ENCODE measurements around the gene FCAMR.
"Not testable (repeated sequence)": the region's sequence is repeated elsewhere in the genome, so short reads cannot be mapped to it uniquely, and the experiment has no call there.

The FCAMR gene

GRCh38 chr1:206930210-206930798, 40.0 kb downstream of the FCAMR start:
- Histone ChIP-seq H3K27me3 (ENCODE audit: control insufficient read depth, insufficient read depth, low read length) (no peaks in the 10 kb centered on the region), H3K4me1 (no peaks in the 10 kb centered on the region), H3K36me3 (ENCODE audit: control insufficient read depth, insufficient read depth, low read length) (no peaks in the 10 kb centered on the region), H3K79me2 (no peaks in the 10 kb centered on the region), H3K9me3 (ENCODE audit: control insufficient read depth, low read length) (no peaks in the 10 kb centered on the region), H3K4me2 (ENCODE audit: low read length) (no peak overlapping the region), H3K9ac (no peak overlapping the region), H3K4me3 (ENCODE audit: low read depth, low read length) (no peak overlapping the region), H2AFZ (no peak overlapping the region), H3K27ac (no peak overlapping the region)
- no peak for TF ChIP-seq CTCF (IDR thresholded peaks at IDR 0.05)

GRCh38 chr1:206929524-206929923, 40.7 kb downstream of the FCAMR start:
- no peak overlapping the region for H3K4me3 ChIP-seq (ENCODE audit: low read depth, low read length)
- H3K4me2 ChIP-seq (ENCODE audit: low read length): no peak overlapping the region
- TF ChIP-seq CTCF (IDR thresholded peaks at IDR 0.05): no peak

GRCh38 chr1:206926286-206926685, 44.0 kb downstream of the FCAMR start:
- H3K4me1 ChIP-seq: no peaks in the 10 kb centered on the region
- H2AFZ ChIP-seq: no peak overlapping the region
- no peaks in the 10 kb centered on the region for H3K27me3 ChIP-seq (ENCODE audit: control insufficient read depth, insufficient read depth, low read length)
- no peaks in the 10 kb centered on the region for H3K79me2 ChIP-seq
- no peaks in the 10 kb centered on the region for H3K9me3 ChIP-seq (ENCODE audit: control insufficient read depth, low read length)
- H3K9ac ChIP-seq: no peak overlapping the region
- H3K27ac ChIP-seq: no peak overlapping the region
- no peak for TF ChIP-seq CTCF (IDR thresholded peaks at IDR 0.05)
- H3K4me3 ChIP-seq (ENCODE audit: low read depth, low read length): no peak overlapping the region
- H3K36me3 ChIP-seq (ENCODE audit: control insufficient read depth, insufficient read depth, low read length): no peaks in the 10 kb centered on the region
- no peak overlapping the region for H3K4me2 ChIP-seq (ENCODE audit: low read length)

More at GRCh38 chr1:206929524-206929923, 40.7 kb downstream of the FCAMR start:
- H3K36me3 ChIP-seq (ENCODE audit: control insufficient read depth, insufficient read depth, low read length): no peaks in the 10 kb centered on the region
- no peaks in the 10 kb centered on the region for H3K9me3 ChIP-seq (ENCODE audit: control insufficient read depth, low read length)
- no peaks in the 10 kb centered on the region for H3K79me2 ChIP-seq
- H3K9ac ChIP-seq: no peak overlapping the region
- H3K27me3 ChIP-seq (ENCODE audit: control insufficient read depth, insufficient read depth, low read length): no peaks in the 10 kb centered on the region
- H3K4me1 ChIP-seq: no peaks in the 10 kb centered on the region
- no peak overlapping the region for H2AFZ ChIP-seq
- H3K27ac ChIP-seq: no peak overlapping the region

GRCh38 chr1:206925106-206925736, 45.0 kb downstream of the FCAMR start:
- no peaks in the 10 kb centered on the region for H3K9me3 ChIP-seq (ENCODE audit: control insufficient read depth, low read length)
- H3K4me1 ChIP-seq: no peaks in the 10 kb centered on the region
- no peaks in the 10 kb centered on the region for H3K36me3 ChIP-seq (ENCODE audit: control insufficient read depth, insufficient read depth, low read length)
- no peaks in the 10 kb centered on the region for H3K27me3 ChIP-seq (ENCODE audit: control insufficient read depth, insufficient read depth, low read length)
- no peak overlapping the region for H3K4me2 ChIP-seq (ENCODE audit: low read length)
- no peak overlapping the region for H3K27ac ChIP-seq
- no peak overlapping the region for H3K9ac ChIP-seq
- H3K4me3 ChIP-seq (ENCODE audit: low read depth, low read length): no peak overlapping the region
- H2AFZ ChIP-seq: no peak overlapping the region
- no peak for TF ChIP-seq CTCF (IDR thresholded peaks at IDR 0.05)
- H3K79me2 ChIP-seq: no peaks in the 10 kb centered on the region

- no peaks in the 10 kb centered on the region for H3K9me3 ChIP-seq (ENCODE audit: control insufficient read depth, low read length)
- H3K4me2 ChIP-seq (ENCODE audit: low read length): no peak overlapping the region
- no peaks in the 10 kb centered on the region for H3K27me3 ChIP-seq (ENCODE audit: control insufficient read depth, insufficient read depth, low read length)
- no peak for TF ChIP-seq CTCF (IDR thresholded peaks at IDR 0.05)
- H3K9ac ChIP-seq: no peak overlapping the region
- no peaks in the 10 kb centered on the region for H3K36me3 ChIP-seq (ENCODE audit: control insufficient read depth, insufficient read depth, low read length)
- no peaks in the 10 kb centered on the region for H3K4me1 ChIP-seq
- no peak overlapping the region for H3K4me3 ChIP-seq (ENCODE audit: low read depth, low read length)
- H3K27ac ChIP-seq: no peak overlapping the region
- no peak overlapping the region for H2AFZ ChIP-seq
- no peaks in the 10 kb centered on the region for H3K79me2 ChIP-seq
Measured at GRCh38 chr1:206924592-206925105, 45.6 kb downstream of the FCAMR start.

- H2AFZ ChIP-seq; H3K36me3 ChIP-seq (ENCODE audit: control insufficient read depth, insufficient read depth, low read length); H3K27me3 ChIP-seq (ENCODE audit: control insufficient read depth, insufficient read depth, low read length); H3K4me3 ChIP-seq (ENCODE audit: low read depth, low read length); H3K4me2 ChIP-seq (ENCODE audit: low read length); H3K4me1 ChIP-seq; H3K9ac ChIP-seq; H3K9me3 ChIP-seq (ENCODE audit: control insufficient read depth, low read length); H3K27ac ChIP-seq; H3K79me2 ChIP-seq: not testable (repeated sequence)
Measured at GRCh38 chr1:206923961-206924557, 46.2 kb downstream of the FCAMR start.
